Kidney epithelial cell (primary cell): ENCODE results near the gene LDLRAD4. TPM values are rescaled to one million over a fixed set of nuclear protein-coding genes. Genes with fewer than 3 reads are reported as not detected.
"Not testable (repeated sequence)": the region's sequence is repeated elsewhere in the genome, so short reads cannot be mapped to it uniquely, and the experiment has no call there.

Source experiments
- DNase-seq: peaks from one replicate; pipeline ENCODE4 v3.0.0-alpha.2; 2010; ENCODE audit warnings: low read depth
- H3K27me3 ChIP-seq: 2 replicates; pipeline ENCODE4 v1.6.0; 2011; ENCODE audit warnings: low read length; ENCODE audit not compliant: control insufficient read depth, insufficient read depth
- H3K36me3 ChIP-seq: 2 replicates; pipeline ENCODE4 v1.5.1; 2011; ENCODE audit warnings: low read length; ENCODE audit not compliant: control insufficient read depth, insufficient read depth
- H3K4me3 ChIP-seq: 2 replicates; pipeline ENCODE4 v1.5.1; 2011; ENCODE audit warnings: low read depth, mild to moderate bottlenecking, control low read depth, low read length
- CTCF ChIP-seq: IDR thresholded peaks from 2 replicates; pipeline ENCODE4 v1.5.1; 2011; ENCODE audit warnings: mild to moderate bottlenecking, moderate library complexity, low read length, control low read depth, inconsistent platforms; ENCODE audit not compliant: insufficient read depth, poor library complexity, severe bottlenecking
- total RNA-seq: library from RNA; depleted of rRNA; stranded (reverse); fragments of >200 nt; gene quantifications from 2 replicates; pipeline ENCODE4 v1.2.3, GENCODE V29; 2015

LDLRAD4 gene
- total RNA-seq, 1 donor from 2014 or later, result 5.8 TPM

DNA sequence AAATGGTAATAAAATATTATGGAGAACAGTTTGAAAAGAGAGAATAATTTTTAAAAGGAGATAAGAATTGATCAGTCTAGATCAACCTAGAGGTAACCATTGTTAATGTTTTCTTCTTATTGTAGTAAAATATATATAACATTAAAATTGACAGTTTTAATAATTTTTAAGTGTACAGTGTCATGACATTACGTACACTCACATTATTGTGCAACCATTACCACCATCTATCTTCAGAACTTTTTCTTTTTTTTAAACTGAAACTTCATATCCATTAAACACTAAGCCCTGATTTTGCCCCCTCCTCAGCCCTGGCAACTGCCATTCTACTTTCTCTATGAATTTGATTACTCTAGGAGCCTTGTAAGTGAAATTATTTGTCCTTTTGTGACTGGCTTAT, 121.1 kb downstream of the LDLRAD4 start:
- DNase-seq, result no peak
- no peaks in the 10 kb centered on the region for H3K27me3 ChIP-seq
- no peak for TF ChIP-seq CTCF
- H3K36me3 ChIP-seq, result no peaks in the 10 kb centered on the region
- no peak overlapping the region for H3K4me3 ChIP-seq

GRCh38 chr18:13346449-13346848, 127.9 kb downstream of the LDLRAD4 start:
- H3K4me3 ChIP-seq, H3K36me3 ChIP-seq, DNase-seq, H3K27me3 ChIP-seq: not testable (repeated sequence)

GRCh38 chr18:13353084-13353823, 134.7 kb downstream of the LDLRAD4 start:
- Histone ChIP-seq H3K4me3 (no peak overlapping the region), H3K27me3 (no peaks in the 10 kb centered on the region), H3K36me3 (no peaks in the 10 kb centered on the region)
- no peak for DNase-seq
- TF ChIP-seq CTCF, result no peak

- DNase-seq, result no peak
- H3K36me3 ChIP-seq, result no peaks in the 10 kb centered on the region
- H3K27me3 ChIP-seq, result no peaks in the 10 kb centered on the region
- no peak overlapping the region for H3K4me3 ChIP-seq
- no peak for TF ChIP-seq CTCF
Observed at GRCh38 chr18:13354402-13354801, 135.8 kb downstream of the LDLRAD4 start.

DNA sequence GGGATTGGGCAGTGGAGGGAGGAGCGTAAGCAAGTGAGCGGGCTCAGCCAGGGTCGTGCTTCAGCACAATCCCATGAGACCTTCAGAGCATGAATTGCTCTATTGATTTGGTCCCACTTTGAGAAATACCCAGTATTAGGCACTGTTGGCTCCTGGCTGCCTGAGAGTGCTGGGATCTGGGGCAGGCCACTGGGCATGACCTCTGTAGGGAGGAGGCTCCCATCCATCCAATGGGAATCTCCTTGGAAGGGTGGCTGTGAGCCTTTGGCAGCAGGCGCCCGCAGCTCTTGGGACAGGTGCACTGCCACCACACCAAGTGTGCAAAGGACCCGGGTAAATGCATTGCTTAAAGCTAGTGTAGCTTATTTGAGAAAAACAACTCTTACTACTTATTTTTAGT, 137.5 kb downstream of the LDLRAD4 start:
- H3K4me3 ChIP-seq, result no peak overlapping the region
- no peak for DNase-seq
- no peak for TF ChIP-seq CTCF
- no peaks in the 10 kb centered on the region for H3K36me3 ChIP-seq
- no peaks in the 10 kb centered on the region for H3K27me3 ChIP-seq

DNA sequence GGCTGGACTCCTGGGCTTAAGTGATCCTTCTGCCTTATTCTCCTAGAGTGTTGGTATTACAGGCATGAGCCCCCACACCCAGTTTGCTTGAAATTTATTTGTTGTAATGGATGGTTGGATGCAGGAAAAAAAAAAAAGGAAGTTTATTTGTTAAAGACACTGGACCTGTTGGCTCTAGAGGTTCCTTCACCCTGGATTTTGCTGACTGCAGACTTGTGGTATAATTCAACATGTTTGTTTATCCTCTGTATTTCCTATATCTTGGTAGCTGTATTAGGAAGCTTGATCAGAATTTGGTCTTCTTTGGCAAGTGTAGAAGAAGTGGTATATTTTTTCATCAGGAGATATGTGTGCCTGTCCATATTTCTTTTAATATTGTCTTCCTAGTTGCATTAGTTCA, 138.7 kb downstream of the LDLRAD4 start:
- no peak for TF ChIP-seq CTCF
- no peak for DNase-seq
- Histone ChIP-seq H3K36me3 (no peaks in the 10 kb centered on the region), H3K27me3 (no peaks in the 10 kb centered on the region), H3K4me3 (no peak overlapping the region)
